ENCODE results near the gene HNF1B.
"Not testable (repeated sequence)": the region's sequence is repeated elsewhere in the genome, so short reads cannot be mapped to it uniquely, and the experiment has no call there.

HNF1B gene

DNA sequence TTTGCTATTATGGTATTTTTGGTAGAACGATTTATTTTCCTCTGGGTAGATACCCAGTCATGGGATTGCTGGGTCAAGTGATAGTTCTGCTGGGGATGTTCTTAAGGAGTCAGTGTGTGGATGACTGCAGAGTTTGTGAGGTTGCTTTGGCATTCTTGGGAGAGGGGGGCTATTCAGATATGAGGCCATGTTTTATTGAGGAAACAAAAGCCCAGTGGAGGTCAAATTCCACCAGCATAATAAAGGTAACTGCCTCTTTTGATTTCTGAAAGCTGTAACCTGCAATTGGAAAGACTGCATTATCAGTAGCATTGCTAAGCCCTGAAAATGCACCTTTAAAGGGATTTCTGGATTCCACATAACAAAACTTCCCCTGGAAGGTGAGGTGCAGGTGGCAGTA lies 43.7 kb upstream of the HNF1B start:
- in situ Hi-C loops (cut with MboI; ENCODE audit: low sequenced_read_pairs, unreplicated experiment) = no loop called here
- TF ChIP-seq, protein P1, sequence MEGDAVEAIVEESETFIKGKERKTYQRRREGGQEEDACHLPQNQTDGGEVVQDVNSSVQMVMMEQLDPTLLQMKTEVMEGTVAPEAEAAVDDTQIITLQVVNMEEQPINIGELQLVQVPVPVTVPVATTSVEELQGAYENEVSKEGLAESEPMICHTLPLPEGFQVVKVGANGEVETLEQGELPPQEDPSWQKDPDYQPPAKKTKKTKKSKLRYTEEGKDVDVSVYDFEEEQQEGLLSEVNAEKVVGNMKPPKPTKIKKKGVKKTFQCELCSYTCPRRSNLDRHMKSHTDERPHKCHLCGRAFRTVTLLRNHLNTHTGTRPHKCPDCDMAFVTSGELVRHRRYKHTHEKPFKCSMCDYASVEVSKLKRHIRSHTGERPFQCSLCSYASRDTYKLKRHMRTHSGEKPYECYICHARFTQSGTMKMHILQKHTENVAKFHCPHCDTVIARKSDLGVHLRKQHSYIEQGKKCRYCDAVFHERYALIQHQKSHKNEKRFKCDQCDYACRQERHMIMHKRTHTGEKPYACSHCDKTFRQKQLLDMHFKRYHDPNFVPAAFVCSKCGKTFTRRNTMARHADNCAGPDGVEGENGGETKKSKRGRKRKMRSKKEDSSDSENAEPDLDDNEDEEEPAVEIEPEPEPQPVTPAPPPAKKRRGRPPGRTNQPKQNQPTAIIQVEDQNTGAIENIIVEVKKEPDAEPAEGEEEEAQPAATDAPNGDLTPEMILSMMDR (IDR thresholded peaks at IDR 0.05; ENCODE audit: borderline replicate concordance, control extremely low read depth, extremely low read depth, insufficient read depth, missing control alignments) = no peak
- no peak for DNase-seq (ENCODE audit: low spot score)

- TF ChIP-seq, protein P1 (IDR thresholded peaks at IDR 0.05; ENCODE audit: borderline replicate concordance, control extremely low read depth, extremely low read depth, insufficient read depth, missing control alignments) = no peak
- DNase-seq (ENCODE audit: low spot score) = no peak
- in situ Hi-C loops (cut with MboI; ENCODE audit: low sequenced_read_pairs, unreplicated experiment) = no loop called here
Observed at GRCh38 chr17:37787055-37787757, 42.3 kb upstream of the HNF1B start.

- in situ Hi-C loops (cut with MboI; ENCODE audit: low sequenced_read_pairs, unreplicated experiment) = no loop called here
- DNase-seq (ENCODE audit: low spot score) = no peak
- TF ChIP-seq, protein P1 (IDR thresholded peaks at IDR 0.05; ENCODE audit: borderline replicate concordance, control extremely low read depth, extremely low read depth, insufficient read depth, missing control alignments) = no peak
Observed at GRCh38 chr17:37786481-37786880, 41.6 kb upstream of the HNF1B start.

DNA sequence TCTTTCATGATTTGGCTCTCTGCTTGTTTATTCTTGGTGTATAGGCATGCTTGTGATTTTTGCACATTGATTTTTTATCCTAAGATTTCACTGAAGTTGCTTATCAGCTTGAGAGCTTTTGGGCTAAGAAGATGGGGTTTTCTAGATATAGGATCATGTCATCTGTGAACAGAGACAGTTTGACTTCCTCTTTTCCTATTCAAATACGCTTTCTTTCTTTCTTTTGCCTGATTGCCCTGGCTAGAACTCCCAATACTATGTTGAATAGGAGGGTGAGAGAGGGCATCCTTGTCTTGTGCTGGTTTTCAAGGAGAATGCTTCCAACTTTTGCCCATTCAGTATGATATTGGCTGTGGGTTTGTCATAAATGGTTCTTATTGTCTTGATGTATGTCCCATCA lies 37.6 kb upstream of the HNF1B start:
- in situ Hi-C loops (cut with MboI; ENCODE audit: low sequenced_read_pairs, unreplicated experiment); DNase-seq (ENCODE audit: low spot score): not testable (repeated sequence)

DNA sequence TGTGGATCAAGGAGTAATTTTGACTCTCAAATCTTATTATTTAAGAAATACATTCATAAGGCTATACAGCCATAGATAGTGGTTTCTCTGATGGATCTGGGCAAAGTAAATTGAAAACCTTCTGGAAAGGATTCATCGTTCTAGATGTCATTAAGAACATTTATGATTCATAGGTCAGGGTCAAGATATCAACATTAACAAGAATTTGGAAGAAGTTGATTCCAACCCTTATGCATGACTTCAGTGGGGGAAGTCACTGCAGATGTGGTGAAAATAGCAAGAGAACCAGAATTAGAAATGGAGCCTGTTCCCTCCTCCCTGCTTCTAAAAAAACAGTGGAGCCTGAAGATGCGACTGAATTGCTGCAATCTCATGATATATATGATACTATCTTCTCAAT lies 36.6 kb upstream of the HNF1B start:
- TF ChIP-seq, protein P1 (IDR thresholded peaks at IDR 0.05; ENCODE audit: borderline replicate concordance, control extremely low read depth, extremely low read depth, insufficient read depth, missing control alignments) = no peak
- in situ Hi-C loops (cut with MboI; ENCODE audit: low sequenced_read_pairs, unreplicated experiment) = no loop called here
- DNase-seq (ENCODE audit: low spot score) = no peak

DNA sequence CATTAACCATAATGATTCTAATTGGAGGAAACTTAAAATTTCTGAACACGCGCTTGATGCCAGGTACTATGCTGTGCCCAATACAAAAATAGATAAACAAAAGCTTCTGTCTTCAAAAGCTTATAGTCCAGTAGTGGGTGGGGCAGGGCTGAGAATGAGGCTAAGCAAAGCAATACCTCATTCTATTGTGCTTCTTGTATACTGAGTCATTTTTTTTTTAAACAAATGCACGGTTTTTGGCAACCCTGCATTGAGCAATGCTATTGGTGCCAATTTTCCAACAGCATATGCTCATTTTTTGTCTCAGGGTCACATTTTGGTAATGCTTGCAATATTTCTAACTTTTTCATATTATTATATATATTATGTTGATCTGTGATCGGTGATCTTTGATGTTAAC lies 34.7 kb upstream of the HNF1B start:
- TF ChIP-seq, protein P1 (IDR thresholded peaks at IDR 0.05; ENCODE audit: borderline replicate concordance, control extremely low read depth, extremely low read depth, insufficient read depth, missing control alignments) = no peak
- in situ Hi-C loops (cut with MboI; ENCODE audit: low sequenced_read_pairs, unreplicated experiment) = no loop called here
- no peak for DNase-seq (ENCODE audit: low spot score)

GRCh38 chr17:37774504-37774903 lies 29.6 kb upstream of the HNF1B start:
- DNase-seq (ENCODE audit: low spot score) = peak; percentile 60
- in situ Hi-C loops (cut with MboI; ENCODE audit: low sequenced_read_pairs, unreplicated experiment) = no loop called here
- TF ChIP-seq, protein P1 (IDR thresholded peaks at IDR 0.05; ENCODE audit: borderline replicate concordance, control extremely low read depth, extremely low read depth, insufficient read depth, missing control alignments) = no peak
